Suprapubic skin (tissue), 4 donors: ENCODE data around the gene EVX1. TPM values are rescaled to one million over a fixed set of nuclear protein-coding genes. Genes with fewer than 3 reads are reported as not detected.

Experiments used
- DNase-seq, 2 donors: peaks; one replicate each; pipeline ENCODE4 v3.0.0-alpha.2; 2019; ENCODE audit warnings: low spot score in 2 of 2
- H3K27ac ChIP-seq: fragments of 200-600 bp; sonication (generic); one replicate; pipeline ENCODE4 v1.5.1; 2019
- H3K27me3 ChIP-seq: fragments of 200-600 bp; sonication (generic); one replicate; pipeline ENCODE4 v1.5.1; 2019
- H3K36me3 ChIP-seq: fragments of 200-600 bp; sonication (generic); one replicate; pipeline ENCODE4 v1.5.1; 2019
- H3K4me1 ChIP-seq: fragments of 200-600 bp; sonication (generic); one replicate; pipeline ENCODE4 v1.5.1; 2019
- H3K4me3 ChIP-seq: fragments of 200-600 bp; sonication (generic); one replicate; pipeline ENCODE4 v1.5.1; 2019; ENCODE audit warnings: mild to moderate bottlenecking
- H3K9me3 ChIP-seq: fragments of 200-600 bp; sonication (generic); one replicate; pipeline ENCODE4 v1.5.1; 2019
- CTCF ChIP-seq, 2 donors: fragments of 200-600 bp in 1 of 2; fragments of 450-650 bp in 1 of 2; sonication (generic) in 1 of 2; IDR thresholded peaks; one replicate each; pipeline ENCODE4 v1.5.1; 2016 to 2019; ENCODE audit warnings: antibody characterized with exemption in 2 of 2, mild to moderate bottlenecking in 1 of 2, moderate library complexity in 1 of 2
- EP300 ChIP-seq: sonication (generic); formaldehyde crosslinking; IDR thresholded peaks from one replicate; pipeline ENCODE4 v1.6.1; 2017; ENCODE audit warnings: antibody characterized with exemption
- POLR2A ChIP-seq, 2 donors: fragments of 450-650 bp; IDR thresholded peaks; one replicate each; pipeline ENCODE4 v1.6.1; 2017; ENCODE audit warnings: antibody characterized with exemption in 2 of 2, mild to moderate bottlenecking in 2 of 2, moderate library complexity in 2 of 2
- POLR2AphosphoS5 ChIP-seq, 3 donors: sonication (generic); formaldehyde crosslinking; IDR thresholded peaks; one replicate each; pipeline ENCODE4 v1.6.1; 2017; ENCODE audit warnings: antibody characterized with exemption in 3 of 3
- WGBS: methylation state at CpG from one replicate; pipeline ENCODE4 v1.1.5; 2018; 5-methylcytosine and 5-hydroxymethylcytosine counted together
- total RNA-seq, 4 donors: library from RNA; depleted of rRNA; stranded (reverse); fragments of >200 nt; gene quantifications; one replicate each; pipeline ENCODE4 v1.1.0, GENCODE V29; 2016

EVX1 gene
- total RNA-seq, 4 donors from 2014 or later, result not detected

DNA sequence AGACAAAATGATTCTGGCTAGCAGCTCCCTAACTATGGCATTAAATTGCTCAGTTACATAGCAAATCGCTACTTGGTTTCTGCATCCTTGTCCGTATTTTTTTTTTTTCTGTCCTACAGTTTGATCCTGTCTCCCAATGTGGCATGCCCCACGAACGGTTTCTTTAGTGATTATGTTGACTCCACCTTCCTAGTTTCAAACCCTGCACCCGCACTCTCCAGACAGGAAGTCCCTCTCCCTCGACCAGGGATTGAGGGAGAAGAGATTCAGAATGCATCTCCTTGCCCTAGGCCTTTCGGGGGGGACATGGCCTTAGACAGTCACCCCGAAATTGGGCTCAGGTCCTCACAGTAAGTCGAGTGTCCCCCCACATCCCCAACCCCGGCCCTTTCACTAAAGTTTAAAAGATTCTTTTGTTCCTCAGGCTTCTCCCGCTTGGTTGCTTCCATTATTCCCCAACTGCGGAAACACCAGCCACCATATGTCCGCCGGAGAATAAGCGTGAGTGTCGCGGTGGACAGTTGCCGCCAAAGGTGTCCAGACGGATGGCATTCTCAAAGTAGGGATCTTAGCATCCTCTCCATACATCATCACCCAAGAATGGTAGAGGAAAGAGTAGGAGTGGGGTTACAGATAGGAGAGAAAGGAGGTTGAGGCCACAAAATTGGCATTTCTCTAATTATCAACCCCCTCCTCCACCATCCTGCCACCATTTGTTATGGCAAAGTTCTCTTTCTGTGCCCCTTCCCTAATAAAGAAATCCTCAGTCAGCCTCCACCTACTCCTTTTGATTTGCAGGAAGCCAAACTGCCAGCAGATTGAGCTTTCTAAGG lies 7.3 kb downstream of the EVX1 start:
- H3K4me3 ChIP-seq, result no peak overlapping the region
- WGBS, result 26% methylated on average over 19 of the region's 19 CpGs
- H3K27me3 ChIP-seq, result peaks cover 98% of the 10 kb centered on the region
- no peak for DNase-seq
- H3K4me1 ChIP-seq, result peaks cover 32% of the 10 kb centered on the region
- TF ChIP-seq EP300 (no peak), POLR2A (IDR thresholded peaks at IDR 0.05) (no peak), CTCF (IDR thresholded peaks at IDR 0.05) (no peak), POLR2AphosphoS5 (IDR thresholded peaks at IDR 0.05) (no peak)
- no peaks in the 10 kb centered on the region for H3K9me3 ChIP-seq
- no peak overlapping the region for H3K27ac ChIP-seq
- H3K36me3 ChIP-seq, result no peaks in the 10 kb centered on the region

- no peak for TF ChIP-seq POLR2A (IDR thresholded peaks at IDR 0.05)
- TF ChIP-seq EP300, result no peak
- no peak for TF ChIP-seq CTCF (IDR thresholded peaks at IDR 0.05)
- no peak for TF ChIP-seq POLR2AphosphoS5 (IDR thresholded peaks at IDR 0.05)
- 37% methylated on average over 6 of the region's 6 CpGs for WGBS
- Histone ChIP-seq H3K9me3 (no peaks in the 10 kb centered on the region), H3K4me3 (no peak overlapping the region), H3K36me3 (no peaks in the 10 kb centered on the region), H3K27me3 (peaks cover 97% of the 10 kb centered on the region), H3K27ac (no peak overlapping the region), H3K4me1 (peaks cover 25% of the 10 kb centered on the region)
- DNase-seq, result no peak
Observed at GRCh38 chr7:27250557-27251070, 8.0 kb downstream of the EVX1 start.

- Histone ChIP-seq H3K4me3 (peak overlapping the region; percentile 35), H3K9me3 (no peaks in the 10 kb centered on the region), H3K4me1 (peaks cover 19% of the 10 kb centered on the region), H3K36me3 (no peaks in the 10 kb centered on the region), H3K27ac (no peak overlapping the region), H3K27me3 (peaks cover 94% of the 10 kb centered on the region)
- 20% methylated on average over 19 of the region's 29 CpGs for WGBS
- TF ChIP-seq CTCF (IDR thresholded peaks at IDR 0.05), result no peak
- no peak for TF ChIP-seq POLR2A (IDR thresholded peaks at IDR 0.05)
- no peak for TF ChIP-seq EP300
- no peak for TF ChIP-seq POLR2AphosphoS5 (IDR thresholded peaks at IDR 0.05)
- DNase-seq, result no peak
Observed at GRCh38 chr7:27251136-27251651, 8.6 kb downstream of the EVX1 start.

DNA sequence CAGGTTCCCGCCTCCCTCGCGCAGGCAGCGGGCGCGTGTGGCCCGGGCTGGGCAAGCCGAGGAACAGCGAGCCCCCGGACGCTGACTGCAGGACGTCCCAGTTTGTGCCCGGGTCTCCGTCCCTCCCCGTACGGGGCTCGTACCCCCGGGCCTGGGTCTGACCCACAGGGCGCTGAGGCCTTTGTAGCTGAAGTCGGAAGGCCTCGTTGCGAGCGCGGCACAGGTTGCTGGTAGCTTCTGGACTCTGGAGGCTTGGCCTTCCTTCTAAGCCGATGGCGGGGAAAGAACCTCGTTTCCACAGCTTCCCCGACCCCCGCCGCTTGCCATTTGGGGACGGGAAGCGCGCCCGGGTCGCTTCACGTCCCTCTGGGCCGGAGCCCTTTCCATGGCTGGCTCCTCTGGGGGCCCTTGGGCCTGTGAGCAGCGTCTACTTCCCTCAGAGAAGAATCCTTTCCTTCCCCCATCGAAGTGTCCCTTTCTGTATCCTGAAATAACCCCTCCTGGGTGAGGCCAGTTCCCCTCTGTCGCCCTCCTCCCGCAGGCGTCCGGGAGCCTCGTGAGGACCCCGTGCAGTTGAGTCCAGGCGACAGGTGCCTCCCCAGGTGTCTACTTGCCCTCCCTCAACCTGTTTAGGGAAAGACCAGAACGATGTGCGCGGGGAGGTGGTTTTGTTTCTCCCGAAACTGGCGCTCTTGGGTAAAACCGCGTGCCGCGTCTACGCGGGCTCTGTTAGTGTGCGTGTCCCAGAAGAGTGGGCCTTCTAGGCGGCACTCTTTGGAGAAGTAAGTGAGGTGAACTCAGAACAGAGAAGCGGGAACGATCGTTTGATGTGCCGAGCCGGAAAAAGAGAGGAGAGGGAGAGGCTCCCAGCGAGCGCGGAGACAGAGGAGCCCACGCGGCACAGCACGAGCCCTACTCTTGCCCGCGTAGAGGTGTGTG lies 9.3 kb downstream of the EVX1 start:
- TF ChIP-seq CTCF (IDR thresholded peaks at IDR 0.05), result no peak
- no peak for TF ChIP-seq EP300
- TF ChIP-seq POLR2A (IDR thresholded peaks at IDR 0.05), result no peak
- TF ChIP-seq POLR2AphosphoS5 (IDR thresholded peaks at IDR 0.05), result no peak
- Histone ChIP-seq H3K4me1 (peaks cover 17% of the 10 kb centered on the region), H3K36me3 (no peaks in the 10 kb centered on the region), H3K27ac (no peak overlapping the region), H3K9me3 (no peaks in the 10 kb centered on the region), H3K4me3 (peak overlapping the region; percentile 35), H3K27me3 (peaks cover 89% of the 10 kb centered on the region)
- 29% methylated on average over 48 of the region's 72 CpGs for WGBS
- DNase-seq, result no peak
